Measurements from ENCODE around the gene EIPR1.

EIPR1 gene

DNA sequence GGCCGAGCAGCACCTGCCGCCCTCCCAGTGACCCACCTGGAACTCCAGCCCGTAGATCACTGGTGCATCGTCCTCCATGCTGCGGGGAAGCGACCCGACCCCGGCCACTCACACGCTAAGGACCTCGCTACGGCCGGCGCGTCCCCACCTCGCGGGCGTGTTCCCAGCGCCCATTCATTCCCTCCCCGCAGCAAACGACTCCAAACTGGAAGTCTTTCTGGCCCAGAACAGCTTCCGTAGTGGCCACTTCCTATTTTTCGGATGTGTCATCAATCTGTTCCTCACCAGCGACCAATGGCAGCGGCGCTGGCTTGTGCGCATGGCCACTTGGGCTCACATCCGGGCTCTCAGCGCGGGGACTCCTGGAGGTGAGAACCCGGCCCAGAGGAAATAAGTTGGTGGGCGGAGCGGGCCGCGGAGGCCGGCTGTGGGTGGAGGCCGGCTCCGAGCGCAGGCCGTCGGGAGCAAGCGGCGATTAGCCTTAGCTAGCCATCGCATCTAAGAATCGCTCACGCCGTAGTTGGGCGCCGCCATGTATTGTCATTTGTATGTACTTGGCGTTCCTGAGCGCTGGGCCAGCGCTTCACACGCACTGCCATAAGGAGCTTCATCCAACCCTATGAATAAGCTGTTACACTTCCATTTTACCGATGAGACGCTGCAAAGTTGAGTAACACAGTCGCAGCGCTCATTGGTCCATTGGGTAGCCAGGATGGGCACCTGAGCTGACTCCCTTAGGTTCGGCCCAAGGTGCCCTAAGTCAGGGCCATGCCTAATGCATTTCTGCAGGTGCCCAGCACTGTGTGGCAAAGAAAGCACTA is at the start of gene EIPR1:
Gene EIPR1, minus strand, starts transcription at position 207 of the 821 bp plus-strand sequence. Its CDS starts 129 bp downstream, at position 78.
- DNase-seq (ENCODE audit: low read depth): peak; percentile 99

DNA sequence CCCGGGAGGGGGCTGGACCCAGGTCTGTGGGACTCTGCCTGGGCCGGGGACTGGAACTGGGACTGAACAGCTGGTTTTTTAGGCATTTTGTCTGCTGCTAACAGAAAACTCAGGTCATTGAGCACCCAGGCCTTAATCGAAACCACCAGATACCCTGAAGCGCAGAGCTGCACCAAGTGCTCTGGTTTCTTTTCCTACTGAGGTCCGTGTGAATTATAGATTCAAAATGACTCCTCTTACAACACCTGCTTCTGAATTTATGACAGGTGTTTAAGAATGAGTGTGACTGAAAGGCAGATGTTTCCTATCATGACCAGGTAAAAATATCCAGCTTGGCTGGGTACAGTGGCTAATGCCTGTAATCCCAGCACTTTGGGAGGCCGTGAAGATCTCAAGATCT is 49.7 kb upstream of the EIPR1 start:
- DNase-seq (ENCODE audit: low read depth): no peak

DNA sequence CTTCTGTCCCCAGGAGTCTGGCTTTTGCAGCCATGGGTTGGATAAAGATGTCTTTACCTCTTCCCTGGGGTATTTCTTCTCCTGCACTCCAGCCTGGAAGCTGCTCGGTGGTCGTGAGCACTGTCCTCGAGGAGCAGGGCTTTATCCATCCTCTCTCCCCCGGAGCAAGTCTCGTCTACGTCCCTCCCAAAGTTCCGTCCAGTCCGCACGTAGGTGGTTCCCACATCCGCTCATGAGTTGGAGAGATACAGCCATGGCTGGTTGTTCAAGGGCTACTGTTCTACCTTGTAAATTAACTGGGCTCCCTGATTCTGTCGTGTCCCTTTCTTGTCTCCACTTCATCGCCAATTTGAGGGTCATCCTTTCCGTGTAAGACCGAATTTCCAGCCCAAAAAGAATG is 49.0 kb upstream of the EIPR1 start:
- no peak for DNase-seq (ENCODE audit: low read depth)

DNA sequence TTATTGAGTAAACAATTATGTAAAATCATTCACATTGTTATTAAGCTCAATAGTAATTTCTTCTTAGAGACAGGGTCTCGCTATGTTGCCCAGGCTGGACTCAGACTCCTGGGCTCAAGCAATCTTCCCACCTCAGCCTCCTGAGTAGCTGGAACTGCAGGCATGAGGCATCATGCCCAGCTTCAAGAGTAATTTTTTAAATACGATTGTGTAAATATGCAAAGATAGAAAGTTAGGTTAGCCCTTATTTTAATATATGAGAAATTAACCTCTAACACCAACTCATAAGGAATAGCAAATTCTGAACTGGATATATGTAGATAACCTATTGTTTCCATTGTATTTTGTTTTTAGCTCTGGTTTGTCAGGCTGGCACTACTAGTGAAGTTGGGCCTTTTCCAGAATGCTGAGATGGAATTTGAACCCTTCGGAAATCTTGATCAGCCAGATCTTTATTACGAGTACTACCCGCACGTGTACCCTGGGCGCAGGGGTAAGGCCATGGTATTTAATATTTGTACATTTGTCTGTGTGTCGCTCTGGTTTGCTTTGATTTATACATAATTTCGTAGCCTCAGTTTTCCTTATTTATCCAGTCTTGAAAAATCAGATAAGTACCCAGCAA is 46.7 kb upstream of the EIPR1 start:
- DNase-seq (ENCODE audit: low read depth): no peak

DNA sequence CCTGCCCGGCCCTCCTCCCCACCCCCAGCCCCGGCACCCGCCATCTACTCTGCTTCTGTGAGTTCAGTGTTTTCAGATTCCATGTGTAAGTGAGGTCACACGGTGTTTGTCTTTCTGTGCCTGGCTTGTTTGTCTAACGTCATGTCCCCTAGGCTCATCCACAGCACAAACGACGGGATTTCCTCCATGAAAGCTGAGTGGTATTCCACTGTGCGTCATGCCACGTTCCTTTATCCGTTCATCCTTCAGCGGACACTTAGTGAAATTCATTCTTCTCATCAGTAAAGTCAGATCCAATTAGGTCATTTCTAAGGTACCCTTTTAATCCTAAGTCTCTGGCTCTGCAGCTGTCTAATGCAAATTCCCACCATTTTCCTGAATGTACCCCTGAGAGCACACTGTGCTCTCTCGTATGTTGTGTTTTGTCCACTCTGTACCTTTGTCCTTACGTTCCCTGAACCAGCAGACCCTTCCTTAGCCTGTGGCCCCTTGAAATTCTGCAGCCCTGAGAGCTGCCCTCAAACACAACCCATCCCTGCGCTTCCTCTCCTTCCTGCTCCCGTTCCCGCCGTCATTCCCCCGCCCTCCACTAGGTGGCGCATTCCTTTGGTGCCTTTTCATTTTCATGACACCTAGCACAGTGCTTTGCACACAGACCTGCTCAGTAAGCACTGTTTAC is 46.0 kb upstream of the EIPR1 start:
- peak; percentile 34 for DNase-seq (ENCODE audit: low read depth)

DNA sequence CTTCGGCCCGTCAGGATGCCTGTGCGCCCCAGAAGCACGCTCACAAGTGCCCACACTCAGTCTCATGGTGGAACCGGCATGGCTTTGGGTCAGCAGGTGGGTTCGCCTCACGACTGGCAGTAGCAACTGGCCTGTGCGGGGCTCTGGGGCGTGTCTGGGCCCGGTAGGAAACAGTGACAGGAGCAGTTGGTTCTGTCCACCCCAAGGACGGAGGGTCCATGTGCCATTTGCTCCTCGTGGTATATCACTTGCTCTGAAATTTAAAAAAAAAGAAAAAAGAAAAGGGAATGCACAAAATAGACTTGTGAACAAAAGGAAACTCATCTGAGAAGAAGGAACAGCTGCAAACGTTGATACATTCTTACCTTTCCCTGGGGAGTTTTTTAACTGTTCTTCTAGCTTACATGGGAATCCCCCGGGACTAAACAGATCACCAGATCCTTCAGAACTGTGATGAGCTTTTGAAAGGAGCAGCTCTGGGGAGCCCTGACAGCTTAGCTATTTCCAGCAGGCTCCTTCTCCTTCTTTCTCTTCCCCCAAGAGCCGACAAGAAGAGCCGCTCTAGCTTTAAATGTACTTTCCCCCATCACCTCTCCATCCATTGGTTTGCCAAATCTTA is 44.7 kb upstream of the EIPR1 start:
- no peak for DNase-seq (ENCODE audit: low read depth)

DNA sequence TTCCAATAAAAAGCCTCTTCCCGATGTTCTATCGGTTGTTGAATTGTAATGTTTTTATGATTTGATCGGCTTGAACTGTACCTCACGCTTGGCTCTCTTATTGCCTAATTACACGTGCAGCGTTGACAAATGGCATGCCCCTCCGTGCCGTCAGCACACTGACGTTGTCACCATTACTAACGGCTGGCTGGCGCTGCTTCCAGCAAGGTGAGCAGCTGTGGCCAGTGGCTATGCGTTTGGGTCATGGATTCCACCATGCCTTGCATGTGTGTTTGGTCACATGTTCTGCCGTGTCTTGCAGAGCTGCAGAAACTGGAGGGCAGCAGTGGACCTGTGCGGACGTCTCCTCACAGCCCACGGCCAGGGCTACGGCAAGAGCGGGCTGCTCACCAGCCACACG is 44.0 kb upstream of the EIPR1 start:
- DNase-seq (ENCODE audit: low read depth): no peak

DNA sequence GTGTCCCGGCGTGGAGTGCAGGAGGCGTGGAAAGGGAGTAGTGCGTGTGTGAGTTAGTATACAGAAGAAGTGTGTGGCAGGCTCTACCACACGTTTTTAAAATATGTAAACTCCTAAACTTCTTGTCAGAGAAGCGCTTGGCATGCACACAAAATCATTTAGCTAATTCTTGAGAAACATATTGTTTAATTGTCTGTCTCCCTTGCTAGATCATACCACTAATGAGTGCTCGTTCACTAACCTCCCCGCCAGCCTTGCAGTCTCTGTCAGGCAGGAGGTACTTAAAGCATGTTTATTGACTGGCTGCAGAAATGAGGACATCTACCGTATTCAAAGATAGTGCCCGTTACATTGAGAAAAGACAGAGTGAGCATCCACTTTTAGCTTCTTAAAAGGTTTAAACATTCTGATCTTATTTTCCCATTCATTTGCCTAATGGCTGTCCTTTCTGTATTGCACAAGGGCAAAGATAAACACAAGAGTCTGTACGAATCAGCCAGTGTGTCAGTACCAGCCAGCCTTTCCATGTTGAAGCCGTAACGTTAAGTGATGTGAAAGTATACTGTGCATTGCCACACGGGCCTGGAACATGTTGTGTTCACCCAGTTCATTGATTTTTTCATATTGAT is 43.3 kb upstream of the EIPR1 start:
- peak; percentile 24 for DNase-seq (ENCODE audit: low read depth)

DNA sequence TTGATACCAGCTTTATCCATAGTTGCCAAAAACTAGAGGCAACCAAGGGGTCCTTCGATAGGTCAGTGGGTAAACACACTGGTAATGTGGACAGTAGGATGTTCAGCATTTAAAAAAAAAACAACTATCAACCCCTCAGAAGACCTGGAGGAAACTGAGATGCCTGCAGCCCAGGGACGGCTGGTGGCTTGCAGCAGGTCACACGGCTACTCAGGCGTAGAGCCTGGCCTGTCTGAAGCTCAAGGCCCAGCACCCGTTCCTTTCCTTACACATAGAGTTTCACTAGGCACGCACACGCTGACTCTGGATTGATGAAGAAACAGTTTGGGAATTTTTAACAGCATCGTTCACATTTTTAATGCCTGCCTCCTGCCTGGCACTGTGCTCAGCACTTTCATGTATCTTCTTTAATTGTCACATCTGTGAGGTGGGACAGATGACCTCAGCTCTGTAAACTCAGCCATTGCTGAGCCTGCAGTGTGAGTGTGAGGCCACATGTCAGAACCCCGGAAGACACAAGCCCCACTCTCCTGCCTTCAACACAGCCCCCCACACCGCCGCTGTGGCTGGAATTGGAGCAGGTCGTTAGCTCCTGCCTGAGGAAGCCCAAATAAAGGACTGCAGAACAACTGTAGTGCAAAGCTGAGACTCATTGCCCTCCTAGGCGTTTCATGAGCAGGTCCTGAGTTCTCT is 42.6 kb upstream of the EIPR1 start:
- DNase-seq (ENCODE audit: low read depth): no peak

DNA sequence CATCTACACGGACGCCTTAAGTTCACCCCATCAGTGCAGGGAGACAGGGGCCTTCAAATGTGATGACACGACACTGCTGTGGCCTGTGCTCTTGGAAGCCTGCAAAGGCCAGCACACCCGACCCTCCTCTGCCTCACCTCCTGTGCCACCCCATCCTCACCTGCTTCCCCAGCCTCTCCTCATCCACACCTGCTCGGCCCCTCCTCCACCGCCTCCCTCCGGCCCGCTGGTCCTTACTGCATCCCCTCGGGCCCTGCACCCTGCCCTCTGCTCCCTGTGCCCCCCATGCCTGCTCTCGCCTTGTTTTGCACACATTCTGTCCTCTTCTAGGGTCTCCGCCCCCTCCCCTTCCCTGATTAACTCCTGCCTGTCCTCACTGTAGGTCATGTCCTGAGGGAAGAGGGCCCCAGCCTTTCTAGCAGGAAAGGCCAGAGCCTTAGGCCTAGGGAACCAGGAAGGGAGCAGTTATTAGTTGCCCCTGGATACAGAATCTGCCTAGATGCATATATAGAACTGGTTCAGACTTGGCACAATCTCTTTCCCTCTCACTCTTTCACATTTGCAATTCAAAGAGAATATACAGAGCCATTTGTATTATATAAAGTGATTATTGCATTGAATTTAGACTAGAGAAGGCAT is 41.3 kb upstream of the EIPR1 start:
- DNase-seq (ENCODE audit: low read depth): no peak

DNA sequence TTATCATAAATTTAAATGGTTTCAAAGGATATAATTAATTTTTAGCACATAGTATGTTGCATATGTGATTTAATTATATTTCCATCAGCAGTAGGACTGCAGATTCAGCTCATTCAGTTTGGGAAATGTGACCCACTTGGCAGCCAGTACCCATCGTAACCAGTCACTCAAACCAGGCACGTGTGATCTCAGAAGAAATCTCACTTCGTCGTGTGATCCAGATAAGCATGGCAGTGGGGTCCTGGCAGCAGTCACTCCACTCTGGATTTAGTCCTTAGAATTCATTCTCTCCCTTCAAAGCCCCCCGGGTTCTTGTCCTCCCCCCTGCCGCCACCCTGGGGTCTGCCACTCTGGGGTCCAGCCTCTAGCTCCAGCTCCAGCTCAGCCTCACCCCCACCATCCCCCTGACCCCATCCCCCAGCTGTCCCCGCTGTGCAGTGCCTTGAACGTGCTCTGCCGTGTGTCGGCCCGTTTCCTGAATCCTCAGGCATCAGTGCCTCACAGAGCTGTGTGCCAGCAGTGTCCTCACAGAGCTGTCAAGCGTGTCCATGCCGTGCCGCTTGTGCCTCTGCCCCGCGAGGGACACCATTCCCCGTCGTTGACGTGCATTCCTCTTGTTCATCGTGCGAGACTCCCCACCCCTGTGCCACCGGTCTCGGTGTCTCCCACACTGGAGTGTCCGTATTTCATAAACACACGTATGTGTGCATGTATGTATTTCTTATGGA is 36.7 kb upstream of the EIPR1 start:
- no peak for DNase-seq (ENCODE audit: low read depth)

DNA sequence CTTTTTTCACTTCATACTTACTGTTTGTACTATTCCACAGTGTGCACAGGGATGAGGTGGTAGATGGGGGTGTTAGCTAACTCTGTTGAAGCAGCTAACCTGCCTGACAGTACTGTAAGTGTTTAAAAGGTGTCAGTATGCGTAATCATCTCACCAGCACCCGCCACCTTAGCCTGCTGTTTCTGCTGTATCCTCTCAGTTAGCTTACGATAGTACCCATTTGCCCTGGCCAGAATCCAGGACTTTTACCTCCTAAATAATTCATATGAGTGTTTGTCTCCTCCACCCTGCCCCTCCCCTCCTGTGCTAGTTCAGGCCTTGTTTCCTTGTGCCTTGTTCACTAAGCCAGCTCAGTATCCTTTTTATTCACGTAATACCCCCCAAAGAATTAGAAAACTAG is 36.1 kb upstream of the EIPR1 start:
- DNase-seq (ENCODE audit: low read depth): no peak

DNA sequence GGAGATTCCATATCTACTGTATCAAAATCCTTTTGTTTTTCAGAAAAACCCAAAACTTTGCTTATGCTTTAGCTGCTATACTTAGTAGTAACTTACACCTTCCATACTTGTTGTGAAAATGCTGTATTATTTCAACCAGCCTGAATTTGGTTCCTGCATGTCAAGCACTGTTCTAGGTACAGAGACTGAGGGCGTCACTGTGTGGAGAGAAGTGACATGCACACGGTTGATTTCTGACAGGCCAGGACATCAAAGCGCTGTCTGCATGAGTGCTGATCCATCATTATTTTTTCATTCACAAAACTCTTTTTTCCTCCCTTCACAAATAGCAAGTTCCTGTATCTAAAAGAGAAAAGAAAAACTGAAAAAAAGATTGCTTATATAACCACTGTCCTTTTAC is 33.5 kb upstream of the EIPR1 start:
- no peak for DNase-seq (ENCODE audit: low read depth)

DNA sequence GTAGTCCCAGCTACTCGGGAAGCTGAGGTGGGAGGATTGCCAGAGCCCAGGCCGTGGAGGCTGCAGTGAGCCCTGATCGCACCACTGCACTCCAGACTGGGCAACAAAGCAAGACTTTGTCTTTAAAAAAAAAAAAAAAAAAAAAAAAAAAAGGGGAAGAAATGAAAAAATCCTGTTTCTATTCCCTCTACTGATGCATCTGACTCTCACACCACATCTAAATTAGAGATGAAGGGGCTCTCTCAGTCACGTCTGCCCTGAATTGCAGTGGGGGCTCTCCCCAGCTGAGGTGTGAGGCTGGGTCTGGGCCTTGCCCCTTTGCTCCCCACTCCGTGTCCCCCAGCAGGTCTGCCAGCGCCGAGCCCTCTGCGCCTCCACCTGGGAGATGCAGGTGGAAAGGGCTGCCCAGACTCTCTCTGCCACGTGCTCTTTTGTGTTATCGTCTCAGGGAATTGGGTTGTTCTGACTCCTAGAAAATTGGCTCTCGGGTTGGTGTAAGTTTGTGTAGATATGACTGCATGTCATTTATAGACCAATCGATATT is 32.1 kb upstream of the EIPR1 start:
- DNase-seq (ENCODE audit: low read depth): no peak

DNA sequence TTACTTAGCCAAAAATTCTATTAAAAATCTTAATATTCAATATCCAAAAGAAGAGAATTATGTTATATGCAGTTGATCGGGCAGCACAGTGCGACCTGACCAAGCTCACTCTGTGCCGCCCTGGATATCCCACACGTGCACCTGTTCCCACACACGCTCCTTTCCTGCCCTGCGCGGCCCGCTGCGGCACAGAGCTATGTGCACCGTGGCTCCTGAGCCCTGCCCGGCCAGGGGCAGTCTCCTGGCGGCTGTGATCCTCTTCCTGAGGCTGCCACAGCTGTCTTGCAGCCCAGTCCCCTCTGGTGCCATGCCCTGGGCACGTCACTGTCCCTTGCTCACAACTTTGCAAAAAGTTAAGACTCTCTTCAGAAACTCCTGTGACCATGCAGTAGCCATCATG is 31.2 kb upstream of the EIPR1 start:
- DNase-seq (ENCODE audit: low read depth): no peak

DNA sequence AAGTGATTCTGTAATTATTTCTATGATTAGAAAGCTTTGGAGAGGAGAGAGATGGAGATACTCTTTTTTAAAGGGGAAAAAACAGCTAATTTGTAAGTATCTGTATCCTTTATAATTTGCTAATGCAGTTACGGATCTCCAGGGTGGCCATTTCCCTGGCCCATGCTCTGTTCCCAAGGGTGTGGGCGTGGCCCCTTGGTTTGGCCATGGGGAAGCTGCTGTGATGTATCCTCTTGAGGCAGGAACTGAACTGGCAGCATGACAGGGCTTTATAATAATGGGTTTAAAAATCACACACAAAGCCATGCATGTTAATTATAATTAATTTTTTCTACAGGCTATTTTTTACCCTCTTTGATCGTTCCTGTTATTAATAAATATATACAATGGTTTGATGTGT is 28.9 kb upstream of the EIPR1 start:
- DNase-seq (ENCODE audit: low read depth): no peak

DNA sequence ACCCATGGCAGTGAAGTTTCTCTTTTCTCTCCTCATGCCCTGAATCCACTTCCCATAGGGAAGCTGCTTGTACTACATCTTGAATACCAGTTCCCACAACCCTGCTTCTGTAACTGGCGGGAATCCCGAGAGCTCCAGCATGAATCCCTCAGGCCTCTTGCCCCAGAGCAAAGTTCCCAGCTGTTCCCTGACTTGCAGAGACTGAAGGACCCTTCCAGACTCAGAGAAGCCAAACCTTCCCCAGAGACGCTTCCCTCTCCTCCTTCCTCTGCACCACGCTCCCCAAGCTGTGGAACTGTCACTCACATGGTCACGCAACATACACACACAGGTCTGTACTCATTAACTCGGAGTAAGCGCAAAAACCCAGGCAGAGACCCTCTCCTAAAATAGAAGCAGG is 28.3 kb upstream of the EIPR1 start:
- DNase-seq (ENCODE audit: low read depth): no peak

DNA sequence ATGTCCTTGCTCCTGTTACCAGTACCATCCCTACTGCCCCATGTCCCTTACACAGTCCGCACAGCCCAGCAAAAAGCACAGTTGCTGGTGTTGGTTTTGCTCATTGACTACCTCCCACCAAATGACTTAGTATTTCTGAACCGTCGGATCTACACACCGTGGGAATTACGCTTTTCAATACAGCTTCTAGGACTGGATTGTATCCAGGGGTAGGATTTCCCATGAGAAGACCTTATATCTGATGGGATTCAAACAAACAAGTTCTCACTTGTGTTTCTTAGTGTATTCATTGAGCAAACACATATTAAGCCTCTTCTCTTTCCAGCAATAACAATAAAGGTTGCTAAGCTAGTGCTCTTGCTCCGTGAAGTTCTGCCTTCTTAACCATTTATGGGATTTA is 27.7 kb upstream of the EIPR1 start:
- DNase-seq (ENCODE audit: low read depth): no peak

DNA sequence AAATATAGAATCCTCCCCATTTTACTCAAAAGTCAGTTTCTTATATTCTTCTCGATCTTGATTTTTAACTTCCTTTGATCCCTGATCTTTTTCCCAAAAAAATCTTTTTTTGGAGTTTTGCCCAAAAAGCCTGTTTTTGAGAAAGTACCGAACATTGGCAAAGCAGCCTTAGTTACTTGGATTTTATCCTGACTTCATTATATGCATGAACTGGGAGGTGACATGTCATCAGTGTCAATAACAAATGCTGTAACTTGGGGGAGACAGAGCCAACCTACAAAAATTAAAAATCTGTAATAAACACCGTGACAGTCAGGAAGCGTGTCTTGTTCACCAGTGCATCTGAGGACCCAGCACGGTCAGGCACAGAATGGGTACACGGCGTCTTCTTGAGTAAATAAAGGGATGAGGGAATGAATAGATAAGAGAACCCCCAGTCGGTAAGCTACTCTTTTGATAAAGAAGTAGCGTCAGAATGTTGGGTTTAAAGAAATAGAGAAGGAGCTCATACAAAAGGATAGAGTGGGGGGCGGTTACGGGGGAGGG is 26.8 kb upstream of the EIPR1 start:
- no peak for DNase-seq (ENCODE audit: low read depth)

Measured in iris pigment epithelial cell (primary cell).